CD4-positive, alpha-beta T cell treated with Interleukin-15 for 4 hours (primary cell): ENCODE results near the gene ATP1A2.

Experiments
- DNase-seq: peaks from one replicate; pipeline ENCODE4 v3.0.0-alpha.2; 2020; ENCODE audit warnings: low spot score

Gene ATP1A2

DNA sequence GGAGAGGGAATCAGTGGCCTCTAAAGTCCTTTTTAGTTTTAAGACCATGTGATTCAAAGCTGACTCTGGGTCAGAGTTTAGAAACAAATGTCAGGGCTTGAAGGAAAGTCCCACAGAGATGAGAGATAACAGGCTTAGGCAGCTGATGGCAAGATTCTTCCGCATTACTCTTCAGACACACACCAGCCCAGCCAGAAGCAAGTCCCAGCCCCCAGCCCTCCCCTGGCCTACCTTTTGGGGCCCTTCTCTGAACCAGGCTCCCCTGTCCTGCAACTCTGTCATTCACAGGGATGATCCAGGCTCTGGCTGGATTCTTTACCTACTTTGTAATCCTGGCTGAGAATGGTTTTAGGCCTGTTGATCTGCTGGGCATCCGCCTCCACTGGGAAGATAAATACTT is 61.7 kb downstream of the ATP1A2 start:
- no peak for DNase-seq

DNA sequence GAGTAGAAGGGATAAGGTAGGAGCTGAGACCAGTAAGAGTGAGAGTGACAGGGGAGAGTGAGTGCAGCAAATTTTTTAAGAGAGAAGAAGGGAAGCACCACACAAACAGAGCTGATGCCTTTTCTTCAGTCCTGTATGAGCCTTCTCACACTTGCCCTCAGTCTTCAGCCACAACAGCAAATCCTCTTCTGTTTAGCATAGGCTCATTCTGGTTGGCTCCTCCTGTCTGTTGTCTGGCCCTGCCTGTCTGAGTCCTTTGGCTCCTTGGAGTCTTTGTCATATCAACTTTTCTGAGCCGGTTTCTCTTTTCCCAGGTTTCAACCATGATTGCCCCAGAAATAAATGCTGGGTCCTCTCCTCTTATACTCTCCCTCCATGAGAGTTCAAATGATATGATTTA is 62.1 kb downstream of the ATP1A2 start:
- no peak for DNase-seq

DNA sequence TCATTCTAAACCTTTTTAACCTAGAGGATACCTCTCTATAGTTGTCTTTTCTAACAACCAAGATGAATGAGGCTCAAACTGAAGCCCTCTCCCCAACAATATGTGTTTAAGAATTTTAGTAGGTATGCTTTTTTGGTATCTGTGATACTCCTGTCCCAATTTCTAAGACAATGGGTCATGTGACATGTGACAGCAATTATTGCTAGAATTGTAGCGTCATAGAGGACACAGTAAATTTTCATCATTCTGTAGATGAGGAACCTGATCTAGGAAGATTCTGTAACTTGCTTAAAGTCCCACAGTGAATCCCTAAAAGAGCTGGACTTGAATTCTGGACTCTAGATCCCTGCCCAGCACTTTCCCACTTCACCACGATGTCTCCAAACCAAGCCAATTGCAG is 63.2 kb downstream of the ATP1A2 start:
- no peak for DNase-seq

DNA sequence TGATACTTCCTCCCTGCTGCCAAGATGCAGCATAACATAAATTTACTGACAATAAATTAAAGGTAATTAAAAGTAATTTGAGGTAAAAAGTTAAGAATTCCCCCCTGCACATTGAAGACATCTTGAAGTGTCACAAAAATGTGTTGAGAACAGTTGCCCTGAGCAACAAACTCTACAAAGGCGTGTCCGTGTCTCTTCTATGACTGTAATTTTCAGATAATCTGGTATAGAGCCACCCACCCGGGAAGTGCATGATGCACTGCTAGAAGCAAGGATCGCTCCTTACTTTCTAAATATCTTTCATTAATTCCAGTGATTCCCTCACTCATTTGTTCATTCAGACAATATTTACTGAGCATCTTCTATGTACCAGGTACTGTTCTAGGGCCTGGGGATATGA is 63.8 kb downstream of the ATP1A2 start:
- DNase-seq: no peak

DNA sequence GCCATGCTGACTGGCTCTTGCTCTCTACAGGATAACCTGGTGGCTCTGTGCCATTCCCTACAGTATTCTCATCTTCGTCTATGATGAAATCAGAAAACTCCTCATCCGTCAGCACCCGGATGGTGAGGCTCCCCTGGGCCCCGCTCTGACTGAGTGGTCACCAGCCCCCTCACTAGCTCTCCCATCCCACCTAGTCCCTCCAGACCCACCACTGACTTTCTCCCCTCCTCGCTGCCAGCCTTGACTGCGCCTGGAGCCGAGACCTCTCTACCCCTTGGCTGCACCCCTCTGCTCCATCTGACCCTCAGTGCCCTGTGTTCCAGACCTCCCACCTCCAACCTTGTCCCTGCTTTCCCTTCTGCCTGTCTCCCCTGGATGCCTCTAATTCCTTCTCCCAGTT is 70.7 kb downstream of the ATP1A2 start:
- DNase-seq: no peak

DNA sequence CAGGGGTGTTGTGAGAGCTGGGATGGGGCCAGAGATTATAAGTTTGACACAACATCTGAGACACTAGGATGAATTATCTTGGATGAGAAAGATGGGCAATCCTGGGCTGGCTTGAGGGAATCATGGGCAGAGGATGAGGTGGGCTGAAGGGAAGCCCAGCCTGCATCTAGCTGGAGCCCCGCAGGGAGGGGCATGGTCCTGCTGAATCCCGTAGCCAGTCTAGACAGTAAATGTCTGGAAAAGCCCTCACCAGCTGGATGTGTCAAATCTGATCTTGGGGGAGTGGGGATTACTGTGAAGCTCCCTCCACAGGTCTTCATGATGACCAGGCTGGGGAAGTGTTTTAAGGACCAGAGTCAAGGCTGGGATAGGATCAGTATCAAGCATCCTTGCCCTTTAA is 71.2 kb downstream of the ATP1A2 start:
- no peak for DNase-seq

DNA sequence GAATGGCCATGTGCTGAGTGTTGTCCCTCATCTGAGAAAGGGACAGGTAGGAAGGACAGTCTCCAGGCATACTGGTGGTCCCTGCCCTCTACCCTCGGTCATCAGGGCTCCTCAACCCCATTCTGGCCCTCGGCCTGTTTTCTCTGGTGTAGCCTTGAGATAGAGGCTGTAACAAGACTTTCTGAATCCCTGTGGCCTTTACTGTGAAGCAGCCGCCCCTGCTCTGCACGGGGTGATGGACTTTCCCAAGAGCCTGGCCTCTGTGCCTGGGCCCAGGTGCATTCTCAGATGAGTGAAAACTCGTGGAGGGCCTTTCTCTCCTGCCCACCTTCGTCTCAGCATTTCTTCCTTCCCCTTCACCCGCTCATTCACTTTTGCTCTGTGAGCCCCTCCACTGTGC is 71.8 kb downstream of the ATP1A2 start:
- no peak for DNase-seq

DNA sequence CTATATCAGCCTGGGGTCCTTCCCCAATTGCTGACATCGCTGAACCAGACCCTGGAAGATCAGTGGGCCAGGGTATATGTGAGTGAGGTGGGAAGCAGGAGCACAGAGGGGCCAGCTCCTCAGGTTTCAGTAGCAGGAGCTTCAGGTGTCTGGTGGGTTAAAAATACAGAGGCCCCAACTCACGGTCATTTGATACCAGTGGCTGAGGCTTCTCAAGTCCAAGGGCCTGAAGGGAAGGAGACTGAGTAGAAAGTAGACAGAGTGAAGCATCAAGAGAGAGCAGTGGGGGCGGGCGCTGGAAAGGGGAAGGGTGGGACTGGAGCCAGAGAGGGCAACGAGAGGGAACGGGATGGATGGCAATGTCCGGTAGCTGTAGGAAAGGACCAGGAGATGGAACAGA is 72.8 kb downstream of the ATP1A2 start:
- no peak for DNase-seq

DNA sequence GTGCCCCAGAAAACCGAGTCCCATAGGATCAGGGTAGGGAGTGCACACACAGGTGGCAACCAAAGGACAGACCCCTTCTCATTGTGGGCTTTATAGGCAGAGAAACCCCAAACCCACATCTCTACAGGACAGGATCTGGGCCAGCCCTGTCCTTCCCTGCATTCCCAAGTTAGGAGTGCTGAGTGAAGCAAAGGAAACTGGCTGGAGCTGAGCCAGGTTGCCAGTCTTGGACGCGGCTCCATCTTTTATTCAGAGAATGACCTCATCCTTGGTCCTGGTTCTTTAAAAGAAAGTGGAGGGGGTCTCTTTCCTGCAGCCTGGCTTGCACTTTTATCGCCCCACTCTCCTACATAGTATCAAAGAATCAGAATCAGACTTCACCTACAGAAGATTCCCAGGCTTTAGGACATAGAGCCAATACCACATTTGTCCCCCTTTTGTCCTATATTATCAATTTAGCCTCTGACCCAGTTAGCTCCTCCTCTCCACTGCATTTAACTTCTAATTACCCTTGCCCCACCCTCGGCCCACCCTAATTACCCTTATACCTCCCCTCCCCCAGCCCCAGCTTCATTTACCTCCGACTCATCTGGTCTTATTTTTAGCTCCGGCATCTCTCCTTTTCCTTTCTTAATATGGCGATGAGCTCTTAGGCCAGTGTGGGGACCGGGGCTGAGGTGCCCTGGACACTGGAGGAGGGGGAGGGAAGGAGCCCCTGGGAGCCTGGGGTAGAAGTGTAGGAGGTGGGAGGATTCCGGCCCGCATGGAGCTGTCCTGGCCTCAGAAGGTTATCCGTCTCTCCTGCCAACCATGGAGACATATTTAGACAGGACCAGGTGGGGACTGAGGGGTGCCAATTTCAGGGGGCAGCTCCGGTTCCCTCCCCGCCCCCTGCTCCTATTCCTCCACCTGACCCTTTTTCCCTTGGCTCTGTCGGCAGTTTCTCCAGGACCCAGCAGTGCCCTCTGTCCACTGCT is 74.4 kb downstream of the ATP1A2 start, which contains the start of gene CASQ1:
Gene CASQ1 (plus strand): TSS at position 927 of the 977 bp plus-strand sequence. CDS start 177 bp downstream, outside the sequence.
- no peak for DNase-seq

DNA sequence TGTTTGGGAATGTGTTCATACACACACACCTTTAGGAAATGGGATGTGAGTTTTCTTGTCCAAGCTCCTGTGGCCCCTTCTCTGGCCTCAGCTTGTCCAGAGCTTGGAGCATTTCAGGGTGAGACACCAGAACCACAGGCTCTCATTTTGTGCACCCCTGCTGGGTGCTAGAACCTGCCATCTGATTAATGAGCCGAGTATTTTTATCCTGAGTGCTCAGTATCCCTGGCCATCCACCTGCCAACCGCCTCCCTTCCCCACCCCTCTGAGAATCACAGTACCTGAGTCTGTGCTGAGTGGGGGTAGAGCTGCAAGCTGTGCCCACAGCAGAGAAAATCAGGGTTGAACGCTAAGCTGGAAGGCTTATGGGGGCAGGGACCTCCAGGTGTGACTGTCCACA is 76.2 kb downstream of the ATP1A2 start:
- DNase-seq: no peak

DNA sequence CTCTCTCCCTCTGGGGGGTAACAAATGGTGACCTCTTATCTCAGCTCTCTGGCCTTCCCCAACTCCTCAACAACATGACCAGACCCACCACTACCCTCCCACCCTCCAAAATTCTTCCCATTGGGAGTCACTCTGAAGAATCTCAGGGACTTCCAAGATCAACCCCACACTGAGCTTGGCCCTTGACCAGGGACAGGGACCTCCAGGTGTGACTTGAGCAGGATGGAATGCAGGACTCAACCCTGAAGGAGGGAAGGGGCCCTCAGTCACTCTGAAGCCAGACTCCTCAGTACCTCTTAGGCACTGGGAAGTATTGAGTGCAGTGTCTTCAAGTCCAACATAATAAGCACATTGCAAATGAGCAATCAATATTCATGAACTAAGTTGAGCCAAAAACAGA is 76.7 kb downstream of the ATP1A2 start:
- no peak for DNase-seq
